Jurkat, Clone E6-1 (cell line): ENCODE measurements around the gene RNF32. TPM values are rescaled to one million over a fixed set of nuclear protein-coding genes. Genes with fewer than 3 reads are reported as not detected.
A peak's percentile ranks its signal among the peaks of the same experiment; 100 is the strongest.

Source experiments
- DNase-seq: peaks from one replicate; pipeline ENCODE4 v3.0.0-alpha.2; 2011; ENCODE audit warnings: low read depth, low spot score
- H3K4me3 ChIP-seq: 2 replicates; pipeline ENCODE4 v1.5.1; 2011; ENCODE audit warnings: mild to moderate bottlenecking, low read length, control low read depth, moderate library complexity
- polyA plus RNA-seq: library from polyadenylated mRNA; unstranded; fragments of >200 nt; gene quantifications from one replicate; pipeline ENCODE4 v1.2.1, GENCODE V29; 2012; ENCODE audit warnings: missing spikeins; ENCODE audit not compliant: insufficient read length, insufficient read depth

RNF32 gene
- polyA plus RNA-seq, result 8.0 TPM

GRCh38 chr7:156640257-156640948 lies at the start of gene RNF32:
Gene RNF32 (plus strand): TSS chr7:156640774. CDS start chr7:156643878, 3,104 bp downstream.
- DNase-seq, result peak; percentile 90
- peak within 1 kb of the TSS; percentile 81 for H3K4me3 ChIP-seq

- no peak overlapping the region for H3K4me3 ChIP-seq
- no peak for DNase-seq
Measured at GRCh38 chr7:156592155-156592884, 48.3 kb upstream of the RNF32 start.

GRCh38 chr7:156594283-156595080 lies 46.1 kb upstream of the RNF32 start:
- no peak for DNase-seq
- H3K4me3 ChIP-seq, result no peak overlapping the region

GRCh38 chr7:156600496-156600895 lies 40.1 kb upstream of the RNF32 start:
- DNase-seq, result no peak
- no peak overlapping the region for H3K4me3 ChIP-seq

GRCh38 chr7:156602283-156602682 lies 38.3 kb upstream of the RNF32 start:
- no peak for DNase-seq
- H3K4me3 ChIP-seq, result no peak overlapping the region

- H3K4me3 ChIP-seq, result no peak overlapping the region
- no peak for DNase-seq
Measured at GRCh38 chr7:156603011-156603410, 37.6 kb upstream of the RNF32 start.

GRCh38 chr7:156603629-156604028 lies 36.9 kb upstream of the RNF32 start:
- no peak overlapping the region for H3K4me3 ChIP-seq
- no peak for DNase-seq

- no peak for DNase-seq
- H3K4me3 ChIP-seq, result no peak overlapping the region
Measured at GRCh38 chr7:156604311-156604710, 36.3 kb upstream of the RNF32 start.

GRCh38 chr7:156604836-156605695 lies 35.5 kb upstream of the RNF32 start:
- no peak for DNase-seq
- H3K4me3 ChIP-seq, result no peak overlapping the region

GRCh38 chr7:156606135-156606534 lies 34.4 kb upstream of the RNF32 start:
- DNase-seq, result no peak

GRCh38 chr7:156606691-156607331 lies 33.8 kb upstream of the RNF32 start:
- DNase-seq, result no peak
- no peak overlapping the region for H3K4me3 ChIP-seq

More at GRCh38 chr7:156606135-156606534, 34.4 kb upstream of the RNF32 start:
- no peak overlapping the region for H3K4me3 ChIP-seq

GRCh38 chr7:156607332-156608172 lies 33.0 kb upstream of the RNF32 start:
- H3K4me3 ChIP-seq, result no peak overlapping the region
- DNase-seq, result no peak

- no peak for DNase-seq
- H3K4me3 ChIP-seq, result no peak overlapping the region
Measured at GRCh38 chr7:156608173-156608478, 32.4 kb upstream of the RNF32 start.

- H3K4me3 ChIP-seq, result no peak overlapping the region
- no peak for DNase-seq
Measured at GRCh38 chr7:156609010-156609877, 31.3 kb upstream of the RNF32 start.

GRCh38 chr7:156610130-156610529 lies 30.4 kb upstream of the RNF32 start:
- no peak for DNase-seq
- no peak overlapping the region for H3K4me3 ChIP-seq

GRCh38 chr7:156610601-156611000 lies 30.0 kb upstream of the RNF32 start:
- DNase-seq, result no peak
- H3K4me3 ChIP-seq, result no peak overlapping the region
